Esophagus muscularis mucosa (tissue), 4 donors: ENCODE results near the gene CUX1.

ENCODE experiments used
- EP300 ChIP-seq: sonication (generic); formaldehyde crosslinking; IDR thresholded peaks from one replicate; pipeline ENCODE4 v1.6.1; 2017; ENCODE audit warnings: antibody characterized with exemption
- POLR2A ChIP-seq: fragments of 450-650 bp; IDR thresholded peaks from one replicate; pipeline ENCODE4 v1.6.1; 2017; ENCODE audit warnings: antibody characterized with exemption, moderate library complexity, mild to moderate bottlenecking, low read depth
- POLR2AphosphoS5 ChIP-seq, 2 donors: sonication (generic); formaldehyde crosslinking; IDR thresholded peaks; one replicate each; pipeline ENCODE4 v1.6.1; 2017; ENCODE audit warnings: antibody characterized with exemption in 2 of 2
- TF ChIP-seq, protein P1 (sequence below), 3 experiments: fragments of 200-600 bp in 2 of 3; fragments of 450-650 bp in 1 of 3; sonication (generic) in 2 of 3; IDR thresholded peaks; one replicate each; pipeline ENCODE4 v1.5.1; 2017 to 2019; ENCODE audit warnings: antibody characterized with exemption in 3 of 3, mild to moderate bottlenecking in 2 of 3, moderate library complexity in 1 of 3

DNA sequence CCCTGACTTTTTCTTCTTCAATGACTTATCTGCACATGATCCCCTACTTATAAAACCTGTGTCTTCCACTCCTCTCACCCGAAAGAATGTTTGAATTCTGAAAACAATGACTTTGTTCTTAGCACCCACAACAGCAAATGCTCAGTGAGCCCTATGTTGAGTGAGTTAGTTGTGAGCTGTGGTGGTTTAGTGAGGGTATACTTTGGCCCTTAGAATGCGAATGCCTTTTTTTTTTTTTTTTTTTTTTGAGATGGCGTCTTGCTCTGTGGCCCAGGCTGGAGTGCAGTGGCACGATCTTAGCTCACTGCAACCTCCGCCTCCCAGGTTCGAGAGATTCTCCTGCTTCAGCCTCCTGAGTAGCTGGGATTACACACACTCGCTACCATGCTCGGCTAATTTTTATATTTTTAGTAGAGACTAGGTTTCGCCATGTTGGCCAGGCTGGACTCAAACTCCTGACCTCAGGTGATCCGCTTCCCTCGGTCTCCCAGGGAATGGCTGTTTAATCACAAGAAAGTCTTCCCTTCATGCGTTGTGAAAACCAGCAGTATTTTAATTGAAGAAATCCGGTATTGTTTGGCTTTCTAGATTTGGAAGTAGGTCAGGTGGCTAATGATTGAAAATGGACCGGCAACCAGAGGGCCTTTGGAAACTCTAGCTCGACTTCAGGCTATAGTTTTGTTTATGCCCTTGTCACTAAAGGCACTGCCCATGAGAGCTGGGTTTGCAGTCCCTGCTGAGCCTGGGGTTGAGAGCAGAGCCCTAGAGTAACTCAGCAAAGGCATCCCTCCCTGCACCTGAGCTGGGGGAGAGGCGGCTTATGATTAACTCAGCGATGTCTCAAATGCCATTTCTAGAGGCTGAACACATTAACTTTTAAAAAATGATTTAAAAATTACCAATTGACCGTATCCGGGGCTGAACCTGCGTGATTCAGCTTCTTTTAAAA lies 41.3 kb downstream of the CUX1 start:
- TF ChIP-seq POLR2AphosphoS5 (IDR thresholded peaks at IDR 0.05), result no peak
- TF ChIP-seq, protein P1, sequence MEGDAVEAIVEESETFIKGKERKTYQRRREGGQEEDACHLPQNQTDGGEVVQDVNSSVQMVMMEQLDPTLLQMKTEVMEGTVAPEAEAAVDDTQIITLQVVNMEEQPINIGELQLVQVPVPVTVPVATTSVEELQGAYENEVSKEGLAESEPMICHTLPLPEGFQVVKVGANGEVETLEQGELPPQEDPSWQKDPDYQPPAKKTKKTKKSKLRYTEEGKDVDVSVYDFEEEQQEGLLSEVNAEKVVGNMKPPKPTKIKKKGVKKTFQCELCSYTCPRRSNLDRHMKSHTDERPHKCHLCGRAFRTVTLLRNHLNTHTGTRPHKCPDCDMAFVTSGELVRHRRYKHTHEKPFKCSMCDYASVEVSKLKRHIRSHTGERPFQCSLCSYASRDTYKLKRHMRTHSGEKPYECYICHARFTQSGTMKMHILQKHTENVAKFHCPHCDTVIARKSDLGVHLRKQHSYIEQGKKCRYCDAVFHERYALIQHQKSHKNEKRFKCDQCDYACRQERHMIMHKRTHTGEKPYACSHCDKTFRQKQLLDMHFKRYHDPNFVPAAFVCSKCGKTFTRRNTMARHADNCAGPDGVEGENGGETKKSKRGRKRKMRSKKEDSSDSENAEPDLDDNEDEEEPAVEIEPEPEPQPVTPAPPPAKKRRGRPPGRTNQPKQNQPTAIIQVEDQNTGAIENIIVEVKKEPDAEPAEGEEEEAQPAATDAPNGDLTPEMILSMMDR (IDR thresholded peaks at IDR 0.05), result no peak
- no peak for TF ChIP-seq POLR2A
- TF ChIP-seq EP300, result no peak
